HepG2 (cell line): ENCODE results near the gene CAPN15. TPM values are rescaled to one million over a fixed set of nuclear protein-coding genes. Genes with fewer than 3 reads are reported as not detected.
A peak's percentile ranks its signal among the peaks of the same experiment; 100 is the strongest.

Source experiments
- CBX1 ChIP-seq: IDR thresholded peaks from one replicate; pipeline ENCODE4 v1.6.1; 2016; ENCODE audit warnings: antibody characterized with exemption, low read depth
- HES4 ChIP-seq: sonication (generic); formaldehyde crosslinking; IDR thresholded peaks from 2 replicates; pipeline ENCODE4 v1.9.0; 2021; ENCODE audit warnings: mild to moderate bottlenecking, missing genetic modification reagents, borderline replicate concordance
- HMG20A ChIP-seq: IDR thresholded peaks from 2 replicates; pipeline ENCODE4 v1.6.1; 2016; ENCODE audit warnings: borderline replicate concordance
- HMGXB3 ChIP-seq: sonication (generic); formaldehyde crosslinking; IDR thresholded peaks from 2 replicates; pipeline ENCODE4 v1.4.0; 2020; ENCODE audit warnings: missing genetic modification reagents, borderline replicate concordance
- MTF2 ChIP-seq: sonication (generic); formaldehyde crosslinking; IDR thresholded peaks from 2 replicates; pipeline ENCODE4 v1.5.0; 2020; ENCODE audit warnings: missing genetic modification reagents, borderline replicate concordance
- NCOR1 ChIP-seq: fragments of 200-600 bp; sonication (generic); IDR thresholded peaks from 2 replicates; pipeline ENCODE4 v1.7.0; 2017; ENCODE audit warnings: antibody characterized with exemption, low read length, borderline replicate concordance
- SNAPC4 ChIP-seq: sonication (generic); formaldehyde crosslinking; IDR thresholded peaks from 2 replicates; pipeline ENCODE4 v1.4.0; 2020; ENCODE audit warnings: mild to moderate bottlenecking, missing genetic modification reagents
- ZBTB38 ChIP-seq: sonication (generic); formaldehyde crosslinking; IDR thresholded peaks from 2 replicates; pipeline ENCODE4 v1.5.1; 2020; ENCODE audit warnings: mild to moderate bottlenecking, missing genetic modification reagents
- ZBTB7A ChIP-seq: sonication (generic); formaldehyde crosslinking; IDR thresholded peaks from 2 replicates; pipeline ENCODE4 v1.8.0; 2022; ENCODE audit warnings: mild to moderate bottlenecking, missing genetic modification reagents
- ZKSCAN8 ChIP-seq: IDR thresholded peaks from 2 replicates; pipeline ENCODE4 v1.6.1; 2016; ENCODE audit warnings: borderline replicate concordance, missing genetic modification reagents, missing compliant biosample characterization
- ZNF235 ChIP-seq: sonication (generic); formaldehyde crosslinking; IDR thresholded peaks from 2 replicates; pipeline ENCODE4 v1.8.1; 2023; ENCODE audit warnings: mild to moderate bottlenecking, missing genetic modification reagents, borderline replicate concordance
- ZNF460 ChIP-seq: sonication (generic); formaldehyde crosslinking; IDR thresholded peaks from 2 replicates; pipeline ENCODE4 v1.5.1; 2020; ENCODE audit warnings: missing genetic modification reagents, mild to moderate bottlenecking, borderline replicate concordance
- ZNF552 ChIP-seq: sonication (generic); formaldehyde crosslinking; IDR thresholded peaks from 2 replicates; pipeline ENCODE4 v1.9.0; 2022; ENCODE audit warnings: missing genetic modification reagents, mild to moderate bottlenecking, borderline replicate concordance
- ZNF598 ChIP-seq: sonication (generic); formaldehyde crosslinking; IDR thresholded peaks from 2 replicates; pipeline ENCODE4 v1.5.1; 2020; ENCODE audit warnings: mild to moderate bottlenecking, missing genetic modification reagents, borderline replicate concordance
- ZNF768 ChIP-seq: sonication (generic); formaldehyde crosslinking; IDR thresholded peaks from 2 replicates; pipeline ENCODE4 v1.4.0; 2020; ENCODE audit warnings: missing genetic modification reagents
- polyA plus RNA-seq, 8 experiments: library from polyadenylated mRNA; depleted of rRNA in 3 of 8; stranded (reverse) in 7 of 8; unstranded in 1 of 8; fragments of >200 nt; fragmentation: Illumina TruSeq in 4 of 8; extraction: Trizol in 4 of 8; gene quantifications; 2 replicates each; pipeline versions ENCODE4 v1.2.1 to v1.2.3, GENCODE V29; 2011 to 2016; ENCODE audit warnings: low read depth in 4 of 8, missing spikeins in 1 of 8, mixed read lengths in 1 of 8; ENCODE audit not compliant: insufficient read depth in 1 of 8
- total RNA-seq, 5 experiments: library from RNA; depleted of rRNA; stranded (reverse); fragments of >200 nt; fragmentation: Illumina TruSeq; extraction: Trizol; gene quantifications; 2 replicates each; pipeline ENCODE4 v1.2.3, GENCODE V29; 2016; ENCODE audit warnings: low read depth in 1 of 5
- TF ChIP-seq, protein P1 (sequence below): sonication (generic); formaldehyde crosslinking; IDR thresholded peaks from 2 replicates; pipeline ENCODE4 v1.4.0; 2020; ENCODE audit warnings: mild to moderate bottlenecking, missing genetic modification reagents
- TF ChIP-seq, protein P2 (sequence below): IDR thresholded peaks from 2 replicates; pipeline ENCODE4 v1.6.1; 2016

The CAPN15 gene
- total and polyA plus RNA-seq, 2 of the 13 experiments (the other 11 are each of a cell fraction or from before 2014, with no cell fraction given): 14.9 to 24.5 TPM

- TF ChIP-seq SNAPC4 (no peak), ZKSCAN8 (CRISPR knock-in tag) (no peak), ZNF552 (CRISPR knock-in tag) (no peak), ZBTB38 (CRISPR knock-in tag) (peak; percentile 80; the same call in 1 of the 2 replicates), HMG20A (no peak), HMGXB3 (CRISPR knock-in tag) (no peak), ZNF235 (CRISPR knock-in tag) (peak; percentile 24; the same call in 1 of the 2 replicates), ZBTB7A (CRISPR knock-in tag) (no peak), CBX1 (no peak), ZNF768 (CRISPR knock-in tag) (no peak), ZNF460 (CRISPR knock-in tag) (no peak), MTF2 (CRISPR knock-in tag) (no peak), NCOR1 (no peak), HES4 (CRISPR knock-in tag) (no peak), ZNF598 (peak; percentile 18; the same call in 1 of the 2 replicates)
- TF ChIP-seq, protein P1, sequence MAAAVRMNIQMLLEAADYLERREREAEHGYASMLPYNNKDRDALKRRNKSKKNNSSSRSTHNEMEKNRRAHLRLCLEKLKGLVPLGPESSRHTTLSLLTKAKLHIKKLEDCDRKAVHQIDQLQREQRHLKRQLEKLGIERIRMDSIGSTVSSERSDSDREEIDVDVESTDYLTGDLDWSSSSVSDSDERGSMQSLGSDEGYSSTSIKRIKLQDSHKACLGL: no peak
- TF ChIP-seq, protein P2, sequence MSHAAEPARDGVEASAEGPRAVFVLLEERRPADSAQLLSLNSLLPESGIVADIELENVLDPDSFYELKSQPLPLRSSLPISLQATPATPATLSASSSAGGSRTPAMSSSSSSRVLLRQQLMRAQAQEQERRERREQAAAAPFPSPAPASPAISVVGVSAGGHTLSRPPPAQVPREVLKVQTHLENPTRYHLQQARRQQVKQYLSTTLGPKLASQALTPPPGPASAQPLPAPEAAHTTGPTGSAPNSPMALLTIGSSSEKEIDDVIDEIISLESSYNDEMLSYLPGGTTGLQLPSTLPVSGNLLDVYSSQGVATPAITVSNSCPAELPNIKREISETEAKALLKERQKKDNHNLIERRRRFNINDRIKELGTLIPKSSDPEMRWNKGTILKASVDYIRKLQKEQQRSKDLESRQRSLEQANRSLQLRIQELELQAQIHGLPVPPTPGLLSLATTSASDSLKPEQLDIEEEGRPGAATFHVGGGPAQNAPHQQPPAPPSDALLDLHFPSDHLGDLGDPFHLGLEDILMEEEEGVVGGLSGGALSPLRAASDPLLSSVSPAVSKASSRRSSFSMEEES (CRISPR knock-in tag): no peak
These were observed 24.1 kb upstream of the CAPN15 start (continued) for GRCh38 chr16:503150-504071.
